RWPE1 (cell line): ENCODE measurements around the gene TTLL9.
A peak's percentile ranks its signal among the peaks of the same experiment; 100 is the strongest.

Source experiments
- CTCF ChIA-PET: fragments of 350-600 bp; sonication (Branson Sonifier 250); formaldehyde crosslinking; extraction: SDS; loops from one replicate; lab custom pipeline; 2021; lab: Yijun Ruan, JAX
- POLR2A ChIA-PET: fragments of 400-600 bp; formaldehyde crosslinking; extraction: SDS; loops from one replicate; lab custom pipeline; 2020; ENCODE audit warnings: antibody characterized with exemption; ENCODE audit not compliant: low non-redundant PET; lab: Yijun Ruan, JAX
- DNase-seq: peaks from one replicate; pipeline ENCODE4 v3.0.0; 2012; ENCODE audit warnings: low spot score
- H3K27ac ChIP-seq: fragments of 450-650 bp; 2 replicates; pipeline ENCODE4 v1.5.1; 2017
- TF ChIP-seq, protein P1 (sequence below): fragments of 450-650 bp; conservative IDR thresholded peaks from 2 replicates; pipeline ENCODE4 v1.5.1; 2017; ENCODE audit warnings: low read depth, mild to moderate bottlenecking

Gene TTLL9

GRCh38 chr20:31979713-31980426 lies 109.4 kb downstream of the TTLL9 start:
- POLR2A ChIA-PET, result no interaction called here
- CTCF ChIA-PET, result interaction anchor here (0.6 to 1.4 kb wide), 6 partner anchors 38 to 157 kb away, joined by 4 to 10 read pairs (median 6); no protein-coding TSS in a partner anchor
- no peak overlapping the region for H3K27ac ChIP-seq
- DNase-seq, result no peak
- TF ChIP-seq, protein P1, sequence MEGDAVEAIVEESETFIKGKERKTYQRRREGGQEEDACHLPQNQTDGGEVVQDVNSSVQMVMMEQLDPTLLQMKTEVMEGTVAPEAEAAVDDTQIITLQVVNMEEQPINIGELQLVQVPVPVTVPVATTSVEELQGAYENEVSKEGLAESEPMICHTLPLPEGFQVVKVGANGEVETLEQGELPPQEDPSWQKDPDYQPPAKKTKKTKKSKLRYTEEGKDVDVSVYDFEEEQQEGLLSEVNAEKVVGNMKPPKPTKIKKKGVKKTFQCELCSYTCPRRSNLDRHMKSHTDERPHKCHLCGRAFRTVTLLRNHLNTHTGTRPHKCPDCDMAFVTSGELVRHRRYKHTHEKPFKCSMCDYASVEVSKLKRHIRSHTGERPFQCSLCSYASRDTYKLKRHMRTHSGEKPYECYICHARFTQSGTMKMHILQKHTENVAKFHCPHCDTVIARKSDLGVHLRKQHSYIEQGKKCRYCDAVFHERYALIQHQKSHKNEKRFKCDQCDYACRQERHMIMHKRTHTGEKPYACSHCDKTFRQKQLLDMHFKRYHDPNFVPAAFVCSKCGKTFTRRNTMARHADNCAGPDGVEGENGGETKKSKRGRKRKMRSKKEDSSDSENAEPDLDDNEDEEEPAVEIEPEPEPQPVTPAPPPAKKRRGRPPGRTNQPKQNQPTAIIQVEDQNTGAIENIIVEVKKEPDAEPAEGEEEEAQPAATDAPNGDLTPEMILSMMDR, result no peak

DNA sequence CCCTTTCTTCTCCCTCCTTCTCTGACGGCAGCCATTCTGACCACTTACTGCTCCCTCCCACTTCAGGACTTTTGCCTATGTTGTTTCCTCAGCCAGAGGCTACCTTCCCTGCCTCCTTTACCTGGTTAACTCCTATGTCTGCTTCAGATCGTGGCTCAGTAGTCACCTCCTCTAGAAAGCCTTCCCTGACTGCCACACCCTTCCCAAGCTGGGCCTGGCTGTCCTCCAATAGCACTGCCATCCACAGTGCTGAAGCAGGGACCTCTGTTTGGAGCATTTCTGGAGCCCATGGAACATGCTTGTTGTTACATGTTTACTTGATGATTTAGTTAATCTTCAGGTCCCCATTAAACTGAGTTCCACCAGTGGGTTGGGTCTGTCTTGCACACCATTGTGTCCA lies 111.3 kb downstream of the TTLL9 start:
- ChIA-PET POLR2A (no interaction called here), CTCF (interaction anchor here (0.7 to 1.2 kb wide), 3 partner anchors 125 to 164 kb away, joined by 3 to 5 read pairs (median 3); no protein-coding TSS in a partner anchor)
- TF ChIP-seq, protein P1, result no peak
- DNase-seq, result no peak
- no peak overlapping the region for H3K27ac ChIP-seq

- ChIA-PET POLR2A (no interaction called here), CTCF (interaction anchor here (0.6 to 0.7 kb wide), 2 partner anchors 47 to 68 kb away, joined by 3 read pairs; no protein-coding TSS in a partner anchor)
- no peak for DNase-seq
- TF ChIP-seq, protein P1, result no peak
- H3K27ac ChIP-seq, result no peak overlapping the region
Measured at GRCh38 chr20:31984981-31985471, 114.6 kb downstream of the TTLL9 start.

DNA sequence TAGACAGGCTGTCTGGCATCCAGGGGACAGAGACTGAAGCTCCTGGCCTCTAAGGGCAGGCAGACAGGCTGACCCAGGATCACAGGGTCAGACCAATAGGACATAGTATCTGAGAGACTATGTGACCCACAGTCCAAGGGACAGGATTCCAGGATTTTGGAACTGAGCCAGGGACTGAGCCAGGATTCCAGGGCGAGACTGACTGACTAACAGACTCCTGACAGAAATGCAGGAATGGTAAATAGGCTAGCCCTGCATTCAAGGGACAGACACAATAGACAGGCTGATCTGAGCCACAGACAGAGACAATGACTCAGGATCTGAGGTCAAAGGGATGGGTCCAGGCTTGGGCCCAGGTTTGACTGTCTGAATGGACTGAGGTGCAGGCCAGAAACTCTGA lies 117.3 kb downstream of the TTLL9 start:
- DNase-seq, result peak; percentile 51
- ChIA-PET CTCF (interaction anchor here (0.6 kb wide), 1 partner anchor 61 kb away, joined by 4 read pairs; no protein-coding TSS in a partner anchor), POLR2A (no interaction called here)
- H3K27ac ChIP-seq, result no peak overlapping the region
- TF ChIP-seq, protein P1, result no peak

- no peak for DNase-seq
- no peak overlapping the region for H3K27ac ChIP-seq
- ChIA-PET CTCF (interaction anchor here (0.6 kb wide), 1 partner anchor 164 kb away, joined by 3 read pairs; no protein-coding TSS in a partner anchor), POLR2A (no interaction called here)
- TF ChIP-seq, protein P1, result no peak
Measured at GRCh38 chr20:31988430-31989015, 118.1 kb downstream of the TTLL9 start.

DNA sequence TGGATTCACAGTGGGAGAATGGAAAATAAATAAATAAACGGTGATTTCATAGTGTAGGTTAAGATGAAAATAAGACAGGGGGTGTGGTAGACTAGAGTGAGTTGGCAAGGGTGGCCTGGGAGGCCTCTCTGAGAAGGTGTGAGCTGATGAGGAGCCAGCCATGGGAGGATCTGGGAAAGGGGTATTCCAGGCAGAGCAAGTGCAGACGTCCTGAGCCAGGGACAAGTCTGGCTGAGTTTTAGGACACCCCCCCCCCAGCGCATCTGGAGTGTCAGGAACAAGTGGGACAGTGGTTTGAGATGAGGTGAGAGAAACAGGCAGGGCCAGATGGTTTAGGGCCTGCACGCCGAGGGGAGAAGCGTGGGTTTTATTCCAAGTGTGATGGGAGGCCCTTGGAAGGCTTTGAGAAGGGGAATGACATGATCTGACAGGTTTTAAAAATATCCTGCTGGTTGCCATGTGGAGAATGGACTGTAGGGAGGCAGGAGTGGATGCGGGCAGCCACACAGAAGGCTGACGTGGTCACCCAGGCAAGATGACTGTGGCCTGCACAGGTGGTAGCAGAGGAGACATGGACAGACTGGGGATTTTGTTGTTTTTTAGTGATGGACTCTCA lies 118.7 kb downstream of the TTLL9 start:
- DNase-seq, result no peak
- POLR2A ChIA-PET, result no interaction called here
- CTCF ChIA-PET, result interaction anchor here (0.7 kb wide), 1 partner anchor 349 kb away, joined by 3 read pairs; no protein-coding TSS in a partner anchor
- no peak overlapping the region for H3K27ac ChIP-seq
- TF ChIP-seq, protein P1, result no peak
